ENCODE data around the gene CPNE4. TPM values are rescaled to one million over a fixed set of nuclear protein-coding genes. Genes with fewer than 3 reads are reported as not detected.

Gene CPNE4
- total RNA-seq, 1 donor from 2014 or later, result 52.3 TPM

- intact Hi-C loops (cut with DNase I), result no loop called here
- ATAC-seq (ENCODE audit: poor library complexity), result no peak
Measured at GRCh38 chr3:131608296-131608695, 426.5 kb downstream of the CPNE4 start.

GRCh38 chr3:131605916-131606315 is 428.9 kb downstream of the CPNE4 start:
- intact Hi-C loops (cut with DNase I), result no loop called here
- no peak for DNase-seq
- no peak for ATAC-seq (ENCODE audit: poor library complexity)

More at GRCh38 chr3:131608296-131608695, 426.5 kb downstream of the CPNE4 start:
- no peak for DNase-seq

- no peak for ATAC-seq (ENCODE audit: poor library complexity)
- intact Hi-C loops (cut with DNase I), result no loop called here
- no peak for DNase-seq
Measured at GRCh38 chr3:131602011-131602779, 432.6 kb downstream of the CPNE4 start.

- intact Hi-C loops (cut with DNase I), result no loop called here
- ATAC-seq (ENCODE audit: poor library complexity) (no peak), DNase-seq (no peak)
Measured at GRCh38 chr3:131597816-131598215, 437.0 kb downstream of the CPNE4 start.

- ATAC-seq (ENCODE audit: poor library complexity), result no peak
- intact Hi-C loops (cut with DNase I), result no loop called here
- DNase-seq, result no peak
Measured at GRCh38 chr3:131596884-131597283, 437.9 kb downstream of the CPNE4 start.

- ATAC-seq (ENCODE audit: poor library complexity) (no peak), DNase-seq (no peak)
Measured at GRCh38 chr3:131591394-131592014, 443.3 kb downstream of the CPNE4 start.

GRCh38 chr3:131586277-131586676 is 448.5 kb downstream of the CPNE4 start:
- intact Hi-C loops (cut with DNase I), result no loop called here
- ATAC-seq (ENCODE audit: poor library complexity) (no peak), DNase-seq (no peak)

More at GRCh38 chr3:131591394-131592014, 443.3 kb downstream of the CPNE4 start:
- intact Hi-C loops (cut with DNase I), result no loop called here

- intact Hi-C loops (cut with DNase I), result no loop called here
- ATAC-seq (ENCODE audit: poor library complexity) (no peak), DNase-seq (no peak)
Measured at GRCh38 chr3:131582438-131582837, 452.4 kb downstream of the CPNE4 start.

GRCh38 chr3:131568460-131568859 is 466.4 kb downstream of the CPNE4 start:
- intact Hi-C loops (cut with DNase I), result no loop called here
- DNase-seq (no peak), ATAC-seq (ENCODE audit: poor library complexity) (no peak)

- ATAC-seq (ENCODE audit: poor library complexity), result no peak
- DNase-seq, result no peak
- intact Hi-C loops (cut with DNase I), result no loop called here
Measured at GRCh38 chr3:131564812-131565211, 470.0 kb downstream of the CPNE4 start.

GRCh38 chr3:131561511-131561910 is 473.3 kb downstream of the CPNE4 start:
- ATAC-seq (ENCODE audit: poor library complexity) (no peak), DNase-seq (no peak)
- intact Hi-C loops (cut with DNase I), result no loop called here

- ATAC-seq (ENCODE audit: poor library complexity), result no peak
- no peak for DNase-seq
- intact Hi-C loops (cut with DNase I), result no loop called here
Measured at GRCh38 chr3:131560795-131561194, 474.0 kb downstream of the CPNE4 start.

GRCh38 chr3:131555456-131555855 is 479.4 kb downstream of the CPNE4 start:
- intact Hi-C loops (cut with DNase I), result no loop called here
- no peak for DNase-seq
- ATAC-seq (ENCODE audit: poor library complexity), result no peak

GRCh38 chr3:131553495-131554247 is 481.1 kb downstream of the CPNE4 start:
- DNase-seq, result no peak
- intact Hi-C loops (cut with DNase I), result no loop called here
- ATAC-seq (ENCODE audit: poor library complexity), result no peak

GRCh38 chr3:131551761-131552160 is 483.1 kb downstream of the CPNE4 start:
- ATAC-seq (ENCODE audit: poor library complexity) (no peak), DNase-seq (no peak)
- intact Hi-C loops (cut with DNase I), result no loop called here

- intact Hi-C loops (cut with DNase I), result no loop called here
- no peak for ATAC-seq (ENCODE audit: poor library complexity)
- DNase-seq, result no peak
Measured at GRCh38 chr3:131550562-131551465, 484.0 kb downstream of the CPNE4 start.

GRCh38 chr3:131549340-131549739 is 485.5 kb downstream of the CPNE4 start:
- intact Hi-C loops (cut with DNase I), result no loop called here
- ATAC-seq (ENCODE audit: poor library complexity) (no peak), DNase-seq (no peak)

GRCh38 chr3:131547585-131547984 is 487.2 kb downstream of the CPNE4 start:
- ATAC-seq (ENCODE audit: poor library complexity), result no peak

GRCh38 chr3:131546441-131546840 is 488.4 kb downstream of the CPNE4 start:
- intact Hi-C loops (cut with DNase I), result no loop called here
- no peak for ATAC-seq (ENCODE audit: poor library complexity)

More at GRCh38 chr3:131547585-131547984, 487.2 kb downstream of the CPNE4 start:
- DNase-seq, result no peak
- intact Hi-C loops (cut with DNase I), result no loop called here

More at GRCh38 chr3:131546441-131546840, 488.4 kb downstream of the CPNE4 start:
- DNase-seq, result no peak

Data from Right ventricle myocardium superior (tissue), 1 donor.